ENCODE data around the gene APEX1.
A peak's percentile ranks its signal among the peaks of the same experiment; 100 is the strongest.

APEX1 gene

DNA sequence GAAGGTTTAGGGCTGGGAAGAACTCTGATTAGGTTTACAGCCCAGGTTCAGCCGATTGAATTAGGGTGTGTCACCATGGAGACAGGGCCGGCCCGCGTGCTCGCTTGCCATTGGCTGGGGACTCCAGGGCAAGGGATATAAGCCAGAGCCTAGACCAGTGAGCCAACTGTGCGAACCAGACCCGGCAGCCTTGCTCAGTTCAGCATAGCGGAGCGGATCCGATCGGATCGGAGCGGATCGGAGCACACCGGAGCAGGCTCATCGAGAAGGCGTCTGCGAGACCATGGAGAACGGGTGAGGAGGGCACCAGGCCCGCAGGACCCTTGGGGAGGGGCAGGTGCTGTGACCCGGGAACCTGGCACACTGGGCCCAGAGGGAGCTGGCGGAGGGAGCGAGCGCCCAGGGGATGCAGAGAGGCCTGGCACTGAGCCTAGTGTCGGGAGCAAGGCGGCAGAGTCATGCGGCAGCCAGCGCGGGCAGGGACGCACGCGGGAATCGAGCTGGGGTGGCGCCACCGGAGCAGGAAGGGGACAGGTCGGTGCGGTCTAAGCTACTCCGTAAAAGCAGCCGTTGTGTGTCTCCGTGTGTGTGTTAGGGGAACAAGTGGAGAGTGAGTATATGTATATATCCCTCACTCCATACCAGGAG, 14.3 kb downstream of the APEX1 start, which contains the start of gene PNP:
Gene PNP, plus strand, starts transcription at position 165 of the 648 bp plus-strand sequence. Its CDS starts 119 bp downstream, at position 284.
- H3K4me3 ChIP-seq (ENCODE audit: low read length): peak within 1 kb of the TSS; percentile 98
- peak; percentile 91 for DNase-seq (ENCODE audit: low read depth, low spot score)

DNA sequence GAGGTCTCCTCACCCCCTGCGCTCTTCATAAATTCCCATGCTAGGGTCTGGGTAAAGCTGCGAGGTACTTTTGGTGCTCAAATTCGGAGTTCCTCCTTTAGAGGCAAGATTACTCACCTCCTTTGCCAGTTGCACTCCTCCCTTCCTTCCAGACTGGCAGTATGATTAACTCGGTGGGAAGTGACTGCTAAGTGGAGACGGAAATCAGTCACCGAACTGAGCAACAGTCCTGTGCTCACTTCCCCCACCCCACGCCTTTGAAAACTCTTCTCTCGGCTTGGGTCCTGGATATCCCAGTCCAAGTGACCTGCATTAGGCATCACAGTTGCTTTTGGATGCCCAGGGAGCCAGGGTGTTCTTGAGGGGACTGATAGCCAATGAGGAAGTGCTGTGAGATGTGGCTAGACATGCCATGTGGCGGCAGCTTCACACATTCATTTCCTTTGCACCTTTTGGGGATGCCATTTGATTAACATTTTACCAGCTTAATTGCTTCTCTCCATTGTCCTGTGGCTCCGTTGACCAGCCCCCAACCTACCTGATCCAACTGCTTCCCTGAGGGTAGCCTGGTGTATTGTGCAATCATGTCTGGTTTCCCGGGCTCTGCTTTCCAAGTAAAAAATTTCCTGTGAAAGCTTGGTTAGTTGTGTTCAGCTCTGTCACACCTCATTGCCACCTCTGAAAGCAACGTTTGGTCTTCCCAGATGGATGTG, 15.0 kb downstream of the APEX1 start:
- H3K4me3 ChIP-seq (ENCODE audit: low read length): peak overlapping the region; percentile 98
- no peak for DNase-seq (ENCODE audit: low read depth, low spot score)

DNA sequence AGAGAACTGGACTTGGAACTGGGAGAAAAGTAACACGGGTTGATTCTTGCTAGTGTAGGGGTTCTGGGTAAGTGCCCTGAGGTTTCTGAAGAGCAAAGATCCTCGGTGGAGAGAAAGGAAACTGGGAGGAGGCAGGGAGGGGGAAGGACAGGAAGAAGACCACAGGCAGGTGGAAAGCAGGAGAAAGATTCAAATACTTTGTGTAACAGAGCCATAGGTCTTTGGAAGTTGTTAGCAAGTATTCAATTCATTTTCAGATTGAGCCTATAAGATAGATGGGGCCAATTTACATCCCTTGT, 15.5 kb downstream of the APEX1 start:
- DNase-seq (ENCODE audit: low read depth, low spot score): no peak
- peak overlapping the region; percentile 98 for H3K4me3 ChIP-seq (ENCODE audit: low read length)

DNA sequence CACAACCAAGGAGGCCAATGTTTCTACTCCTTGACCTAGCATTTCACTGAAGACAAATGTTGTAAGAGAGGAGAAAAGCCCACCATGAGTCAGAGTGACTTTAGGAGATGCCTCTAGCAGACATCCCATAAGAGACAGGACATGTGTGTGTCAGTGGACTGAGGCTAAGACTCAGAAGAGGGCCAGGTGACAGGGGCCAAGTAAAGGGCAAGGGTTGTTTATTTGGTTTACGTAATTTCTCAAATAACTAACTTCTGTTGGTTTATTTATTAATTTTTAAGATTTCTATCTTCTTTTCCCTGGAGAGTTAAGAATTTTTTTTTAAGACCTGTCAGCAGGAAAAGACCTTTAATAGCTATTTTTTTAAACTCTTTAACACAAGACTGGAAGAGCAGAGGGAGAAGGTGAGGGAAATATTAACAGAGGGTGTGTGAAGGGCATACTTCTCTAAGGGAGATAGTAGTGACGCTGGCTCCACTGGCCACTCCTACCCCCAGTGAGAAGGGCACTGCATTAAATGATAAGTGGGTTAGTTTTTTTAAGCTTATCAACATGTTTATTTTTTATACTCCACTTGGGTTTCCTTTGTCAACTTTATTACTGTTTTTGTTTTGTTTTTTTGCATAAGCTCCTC, 17.6 kb downstream of the APEX1 start:
- H3K4me3 ChIP-seq (ENCODE audit: low read length): no peak overlapping the region
- DNase-seq (ENCODE audit: low read depth, low spot score): no peak

DNA sequence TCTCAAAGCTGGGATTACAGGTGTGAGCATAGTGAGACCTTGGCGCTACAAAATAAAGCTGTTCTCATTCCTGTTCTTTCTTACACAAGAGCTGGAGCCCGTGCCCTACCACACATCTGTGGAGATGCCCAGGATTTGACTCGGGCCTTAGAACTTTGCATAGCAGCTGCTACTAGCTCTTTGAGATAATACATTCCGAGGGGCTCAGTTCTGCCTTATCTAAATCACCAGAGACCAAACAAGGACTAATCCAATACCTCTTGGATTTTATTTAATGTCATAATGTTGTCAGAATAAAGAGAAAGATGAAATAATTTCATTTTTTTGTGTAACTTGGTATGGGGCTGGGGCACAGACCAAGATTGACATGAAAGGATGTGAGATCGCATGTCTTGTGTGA, 21.8 kb downstream of the APEX1 start:
- no peak for DNase-seq (ENCODE audit: low read depth, low spot score)
- H3K4me3 ChIP-seq (ENCODE audit: low read length): peak overlapping the region; percentile 18

DNA sequence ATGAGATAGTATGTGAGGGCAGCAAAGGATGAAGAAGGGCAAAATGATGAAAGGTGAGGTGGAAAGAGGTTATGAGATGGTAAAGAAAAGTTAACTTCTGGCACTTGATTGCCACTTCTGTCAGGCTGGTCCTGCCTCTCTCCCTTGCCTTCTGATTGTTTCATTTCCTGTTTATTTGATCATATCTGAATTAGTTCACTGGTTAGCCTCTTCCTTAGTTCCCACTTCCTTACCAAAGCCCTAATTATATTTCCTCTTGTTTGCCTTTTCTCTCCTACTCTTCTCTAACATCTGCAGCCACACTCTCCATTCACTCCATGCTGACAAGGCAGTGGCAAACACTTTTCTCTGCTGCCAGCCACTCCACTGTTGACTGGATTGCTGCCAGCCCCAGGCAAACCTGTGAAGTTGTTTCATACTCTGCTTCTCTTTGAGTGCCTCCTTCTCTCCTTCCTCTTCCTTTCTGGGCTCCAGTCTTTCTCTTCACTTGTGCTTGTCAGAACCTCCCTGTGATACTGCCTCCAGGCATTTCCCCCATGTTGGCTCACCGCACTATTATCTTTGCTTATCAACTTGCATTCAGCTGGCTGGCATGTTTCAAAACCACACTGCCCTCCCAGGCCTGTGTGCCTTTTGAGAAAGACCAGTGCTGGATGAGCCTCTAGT, 22.3 kb downstream of the APEX1 start:
- DNase-seq (ENCODE audit: low read depth, low spot score): peak; percentile 94
- H3K4me3 ChIP-seq (ENCODE audit: low read length): peak overlapping the region; percentile 1; the same call in 1 of the 2 replicates

DNA sequence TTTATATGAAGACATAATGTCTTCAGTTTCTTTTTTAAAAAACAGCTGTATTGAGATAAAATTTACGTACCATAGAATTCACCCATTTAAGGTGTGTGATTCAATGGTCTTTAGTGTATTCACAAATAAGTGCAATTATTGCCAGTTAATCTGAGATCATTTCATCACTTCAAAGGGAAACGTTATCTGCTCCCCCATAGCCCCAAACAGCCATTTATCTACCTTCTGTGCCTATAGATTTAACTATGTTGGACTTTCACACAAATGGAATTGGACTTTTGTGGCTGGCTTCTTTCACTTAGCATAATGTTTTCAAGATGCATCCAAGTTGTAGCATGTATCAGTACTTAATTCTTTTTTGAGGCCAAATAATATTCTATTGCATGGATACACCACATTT, 23.9 kb downstream of the APEX1 start:
- no peak overlapping the region for H3K4me3 ChIP-seq (ENCODE audit: low read length)
- no peak for DNase-seq (ENCODE audit: low read depth, low spot score)

DNA sequence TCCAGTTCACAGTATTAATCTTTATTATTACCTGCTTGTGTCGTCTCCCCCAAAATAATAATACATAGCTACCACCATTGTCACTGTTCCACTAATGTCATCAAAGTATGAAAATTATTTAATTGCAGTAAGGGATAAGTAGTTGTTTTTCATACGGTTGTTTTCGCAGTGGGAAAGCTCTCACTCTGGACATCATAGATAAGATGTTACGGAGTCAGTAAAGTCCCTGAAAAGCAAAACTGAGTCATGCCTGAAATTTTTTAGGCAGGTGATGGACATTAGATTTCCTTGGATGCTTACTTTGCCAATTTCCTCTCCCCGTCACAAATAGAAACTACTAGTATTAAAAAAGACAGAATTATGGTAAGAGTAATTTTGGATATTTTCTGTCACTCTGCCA, 27.4 kb downstream of the APEX1 start:
- H3K4me3 ChIP-seq (ENCODE audit: low read length): no peak overlapping the region
- no peak for DNase-seq (ENCODE audit: low read depth, low spot score)

DNA sequence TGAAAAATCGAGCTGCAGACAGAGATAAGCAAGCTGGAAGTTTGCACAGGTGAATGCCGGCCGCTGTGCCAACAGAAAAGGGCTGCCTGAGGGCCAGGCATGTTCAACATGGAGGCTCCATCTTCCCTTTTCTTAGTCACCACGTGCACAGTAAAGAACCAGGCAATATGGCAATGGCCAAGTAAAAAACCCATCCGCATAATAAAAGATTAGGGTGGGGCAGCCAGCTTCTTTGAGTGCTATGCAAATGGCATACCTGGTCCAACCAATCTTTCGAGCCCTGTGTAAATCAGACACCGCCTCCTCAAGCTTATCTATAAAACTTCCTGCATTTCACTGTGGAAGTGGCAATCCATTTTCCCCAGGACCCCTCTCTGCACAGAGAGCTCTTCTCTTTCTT, 30.9 kb downstream of the APEX1 start:
- H3K4me3 ChIP-seq (ENCODE audit: low read length): no peak overlapping the region
- no peak for DNase-seq (ENCODE audit: low read depth, low spot score)

DNA sequence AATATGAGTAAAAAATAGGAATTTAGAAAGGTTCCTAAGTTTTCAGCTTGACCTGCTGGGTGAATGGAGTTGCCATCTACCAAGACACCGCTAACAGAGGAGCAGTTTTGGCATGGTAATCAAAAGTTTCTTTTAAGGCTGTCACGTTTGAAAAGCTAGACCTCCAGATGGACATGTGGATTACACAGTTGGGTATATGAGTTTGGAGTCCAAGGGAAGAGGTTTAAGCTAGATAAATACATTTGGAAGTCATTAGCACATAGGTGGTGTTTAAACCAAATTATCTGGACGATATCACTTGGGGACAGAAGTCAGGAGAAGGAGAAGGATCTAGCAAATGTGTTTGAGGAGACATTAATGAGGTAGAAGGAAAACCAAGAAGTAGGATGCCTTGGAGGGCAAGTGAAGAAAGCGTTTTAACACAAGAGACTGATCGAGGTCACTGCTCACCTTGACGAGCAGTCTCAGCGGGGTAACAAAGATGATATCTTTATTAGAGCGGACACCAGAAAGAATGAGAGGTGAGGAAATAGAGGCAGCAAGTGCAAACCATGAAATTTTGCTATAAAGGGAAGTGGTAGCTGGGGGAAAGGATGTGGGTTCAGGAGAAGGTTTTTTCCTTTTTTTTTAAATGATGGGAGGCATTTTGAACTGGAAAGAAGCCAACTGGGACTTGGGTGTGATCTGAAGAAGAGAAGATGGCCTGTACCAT, 31.8 kb downstream of the APEX1 start:
- peak; percentile 75 for DNase-seq (ENCODE audit: low read depth, low spot score)
- H3K4me3 ChIP-seq (ENCODE audit: low read length): no peak overlapping the region

DNA sequence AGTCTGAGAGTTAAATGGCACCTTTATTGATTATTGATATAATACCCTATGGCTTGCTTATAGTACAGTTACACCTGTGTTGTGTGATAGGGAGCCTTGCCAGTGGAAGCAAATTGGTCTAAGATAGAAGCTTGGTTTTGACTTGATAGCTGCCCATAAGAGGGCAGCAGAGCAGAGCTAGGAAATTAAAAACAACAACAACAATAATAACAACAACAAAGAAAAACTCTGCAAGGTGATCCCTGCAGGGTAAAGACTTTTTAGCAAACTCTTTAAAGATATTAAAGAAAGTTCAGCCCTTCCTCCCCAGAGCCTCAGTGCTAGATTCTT, 32.3 kb downstream of the APEX1 start:
- no peak for DNase-seq (ENCODE audit: low read depth, low spot score)
- H3K4me3 ChIP-seq (ENCODE audit: low read length): no peak overlapping the region

DNA sequence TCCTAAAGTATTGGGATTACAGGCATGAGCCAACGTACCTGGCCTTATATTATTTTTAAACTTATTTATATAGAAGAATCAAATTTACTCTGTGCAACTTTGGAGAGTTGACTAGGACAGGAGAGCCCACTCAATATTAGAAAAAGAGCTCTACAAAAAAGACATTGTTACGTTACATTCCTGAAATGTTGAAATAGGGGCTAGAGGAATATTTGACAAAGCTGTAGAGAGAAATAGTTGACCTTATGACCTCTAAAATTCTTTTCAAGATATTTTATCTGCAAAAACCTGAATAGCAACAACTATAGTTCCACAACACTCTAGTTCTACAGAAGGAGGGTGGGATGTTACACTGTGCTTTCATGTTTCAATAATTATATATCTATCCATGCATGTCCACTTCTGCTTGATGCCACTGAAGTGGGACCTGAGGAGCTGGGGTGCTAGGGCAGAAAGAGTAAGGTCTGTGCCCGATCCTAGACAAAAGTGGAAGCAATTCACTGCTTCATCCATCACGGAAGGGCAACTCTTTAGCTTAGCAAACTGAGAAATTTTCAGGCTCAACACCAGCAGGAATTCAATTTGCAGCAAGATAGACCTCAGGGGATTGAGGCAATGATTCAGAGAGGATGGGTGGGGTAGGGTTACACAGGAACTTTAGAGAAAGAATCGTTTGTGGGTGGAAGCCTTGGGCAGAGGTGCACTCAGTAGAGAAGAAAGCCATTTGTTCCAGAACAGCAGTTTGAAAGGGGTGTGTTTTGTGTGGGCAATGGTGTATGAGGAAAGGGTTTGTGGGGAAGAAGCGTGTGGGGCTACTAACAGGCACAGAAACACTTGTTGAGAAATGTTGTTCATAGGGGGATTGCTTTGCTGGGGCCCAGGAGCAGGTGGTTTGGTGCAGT, 34.3 kb downstream of the APEX1 start:
- DNase-seq (ENCODE audit: low read depth, low spot score): peak; percentile 76

DNA sequence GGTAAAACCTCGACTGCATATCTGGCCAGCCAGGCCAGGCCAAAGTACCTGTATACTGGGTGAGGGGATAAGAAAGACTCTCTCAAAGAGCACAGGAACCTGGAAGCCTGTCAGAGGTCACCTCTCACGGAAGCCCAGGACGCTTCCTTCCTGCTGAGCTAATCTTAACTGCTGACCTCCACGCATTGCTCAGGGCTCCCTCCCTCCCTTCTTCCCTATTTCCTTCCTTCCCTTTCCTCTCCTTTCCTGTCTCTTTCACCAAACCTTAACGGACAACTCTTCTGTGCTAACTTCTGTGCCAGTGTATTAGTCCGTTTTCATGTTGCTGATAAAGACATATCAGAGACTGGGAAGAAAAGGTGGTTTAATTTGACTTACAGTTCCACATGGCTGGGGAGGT, 35.5 kb downstream of the APEX1 start:
- DNase-seq (ENCODE audit: low read depth, low spot score): no peak
- no peak overlapping the region for H3K4me3 ChIP-seq (ENCODE audit: low read length)

More for the DNA sequence above, 34.3 kb downstream of the APEX1 start:
- H3K4me3 ChIP-seq (ENCODE audit: low read length): peak overlapping the region; percentile 7; the same call in 1 of the 2 replicates

DNA sequence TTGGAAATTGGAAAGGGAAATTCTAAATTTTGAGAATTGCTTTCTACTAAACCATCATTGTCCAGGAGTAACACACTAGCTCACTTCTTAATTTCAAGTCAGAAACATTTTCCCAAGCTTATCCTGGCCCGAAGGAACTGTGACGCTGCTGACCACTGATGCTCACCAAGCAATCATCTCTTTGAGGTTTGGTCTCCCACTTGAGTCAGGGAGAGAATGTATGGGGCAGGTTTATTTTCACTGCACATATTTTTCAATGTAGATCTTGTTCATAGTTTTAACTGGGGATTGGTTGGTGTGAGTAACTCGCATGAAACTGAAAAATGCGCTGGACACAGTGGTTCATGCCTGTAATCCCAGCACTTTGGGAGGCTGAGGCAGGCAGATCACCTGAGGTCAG, 37.5 kb downstream of the APEX1 start:
- H3K4me3 ChIP-seq (ENCODE audit: low read length): no peak overlapping the region
- no peak for DNase-seq (ENCODE audit: low read depth, low spot score)

DNA sequence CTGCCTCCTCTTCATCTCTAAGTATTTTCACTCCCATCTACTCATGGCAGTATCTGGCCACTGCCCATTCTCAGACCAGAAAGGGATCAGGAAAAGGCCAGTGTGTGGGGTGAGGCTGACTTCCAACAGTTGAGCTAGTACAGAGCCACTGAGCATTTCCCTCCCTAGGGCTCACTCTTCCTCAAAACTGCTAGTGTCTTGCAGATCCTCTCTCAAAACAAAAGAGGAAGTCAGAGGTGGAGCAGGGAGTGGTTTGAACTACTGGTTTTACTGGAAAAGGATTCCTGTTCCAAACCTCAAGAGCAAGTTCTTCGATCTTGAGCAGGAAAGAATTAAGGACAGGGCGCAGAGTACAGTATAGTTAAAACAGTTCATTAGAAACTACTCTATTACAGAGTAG, 38.6 kb downstream of the APEX1 start:
- H3K4me3 ChIP-seq (ENCODE audit: low read length): no peak overlapping the region
- no peak for DNase-seq (ENCODE audit: low read depth, low spot score)

DNA sequence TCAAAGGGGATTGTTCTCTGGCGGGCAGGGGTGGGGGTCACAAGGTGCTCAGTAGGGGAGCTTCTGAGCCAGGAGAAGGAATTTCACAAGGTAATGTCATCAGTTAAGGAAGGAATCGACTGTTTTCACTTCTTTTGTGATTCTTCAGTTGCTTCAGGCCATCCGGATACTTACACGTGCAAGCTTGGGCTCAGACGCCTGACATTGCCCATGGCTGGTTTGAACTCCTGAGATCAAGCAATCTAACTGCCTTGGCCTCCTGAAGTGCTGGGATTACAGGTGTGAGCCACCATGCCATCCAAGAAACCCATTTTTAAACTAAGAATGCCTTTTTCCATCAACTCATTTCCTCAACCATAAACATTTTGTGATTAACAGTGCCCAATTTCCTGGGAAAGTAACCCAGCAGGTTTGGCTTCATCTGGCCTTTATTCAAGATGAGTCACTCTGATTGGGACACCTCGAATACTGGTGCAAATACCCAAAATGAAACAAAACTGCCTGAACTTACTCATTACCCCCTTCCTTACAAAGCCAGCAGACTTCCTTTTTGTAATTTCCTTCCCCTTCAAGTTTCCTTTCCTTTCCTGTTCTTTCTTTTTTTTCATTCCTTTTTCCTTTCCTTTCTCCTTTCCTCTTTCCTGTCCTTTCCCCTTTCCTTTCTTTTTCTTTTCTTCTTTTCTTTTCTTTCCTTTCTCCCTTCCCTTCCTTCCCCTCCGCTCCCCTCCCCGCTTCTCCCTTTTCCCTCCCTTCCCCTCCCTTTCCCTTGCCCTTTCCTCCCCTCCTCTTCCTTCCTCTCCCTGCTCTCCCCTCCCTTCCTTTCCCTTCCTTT, 40.1 kb downstream of the APEX1 start:
- no peak overlapping the region for H3K4me3 ChIP-seq (ENCODE audit: low read length)
- DNase-seq (ENCODE audit: low read depth, low spot score): no peak

DNA sequence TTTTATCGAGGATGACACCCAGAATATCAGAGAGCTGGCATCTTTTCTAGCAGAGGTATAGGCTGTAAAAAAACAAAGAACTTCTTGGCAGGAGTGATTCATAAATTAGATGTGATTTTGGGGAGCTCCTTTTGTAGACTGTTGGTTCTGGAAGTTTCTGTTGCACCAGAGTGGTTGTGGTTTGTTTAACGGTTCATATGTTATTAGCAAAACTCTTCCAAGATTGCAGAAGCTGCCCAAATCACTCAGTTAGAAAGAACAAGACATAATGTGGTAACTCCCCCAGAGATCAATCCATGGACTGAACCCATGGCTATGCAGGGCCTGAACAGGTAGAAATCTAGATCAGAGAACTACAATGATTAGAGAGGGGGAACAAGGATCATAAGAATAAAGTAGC, 43.6 kb downstream of the APEX1 start:
- no peak for DNase-seq (ENCODE audit: low read depth, low spot score)

DNA sequence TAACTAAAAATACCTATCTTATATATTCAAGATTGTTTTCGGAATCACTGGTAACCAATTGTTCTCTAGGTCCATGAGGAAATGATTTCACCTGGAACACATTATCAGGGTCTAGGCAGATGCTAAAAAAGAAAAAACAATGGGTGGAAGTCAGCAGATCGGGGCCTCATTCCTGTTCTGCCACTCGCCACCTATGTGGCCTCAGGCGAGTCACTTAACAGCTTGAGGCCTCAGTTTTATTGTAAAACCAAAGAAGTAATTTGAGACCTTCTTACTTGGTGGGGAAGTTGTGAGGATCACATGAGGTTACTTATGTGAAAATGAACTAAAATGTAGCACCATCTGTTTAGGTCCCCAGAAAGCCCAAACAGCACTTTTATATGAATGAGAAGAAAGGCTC, 44.1 kb downstream of the APEX1 start:
- H3K4me3 ChIP-seq (ENCODE audit: low read length): no peak overlapping the region
- DNase-seq (ENCODE audit: low read depth, low spot score): no peak

More for the DNA sequence above, 43.6 kb downstream of the APEX1 start:
- no peak overlapping the region for H3K4me3 ChIP-seq (ENCODE audit: low read length)

All from Jurkat, Clone E6-1 (cell line).